Sigmoid colon (tissue), 7 donors: ENCODE results near the gene HCN2. TPM values are rescaled to one million over a fixed set of nuclear protein-coding genes. Genes with fewer than 3 reads are reported as not detected.

ENCODE experiments used
- DNase-seq: peaks from one replicate; pipeline ENCODE4 v3.0.0-alpha.2; 2019
- H3K27ac ChIP-seq, 4 donors: fragments of 200-600 bp; sonication (generic); one replicate each; pipeline ENCODE4 v1.5.1; 2016 to 2019; ENCODE audit warnings: mild to moderate bottlenecking in 1 of 4
- H3K27me3 ChIP-seq, 3 donors: fragments of 200-600 bp; sonication (generic); one replicate each; pipeline ENCODE4 v1.5.1; 2019; ENCODE audit warnings: mild to moderate bottlenecking in 1 of 3
- H3K36me3 ChIP-seq, 4 donors: fragments of 200-600 bp; sonication (generic); one replicate each; pipeline ENCODE4 v1.5.1; 2016 to 2019
- H3K4me1 ChIP-seq, 4 donors: fragments of 200-600 bp; sonication (generic); one replicate each; pipeline ENCODE4 v1.5.1; 2017 to 2019
- H3K4me3 ChIP-seq, 4 donors: fragments of 200-600 bp; sonication (generic); one replicate each; pipeline ENCODE4 v1.5.1; 2017 to 2019; ENCODE audit warnings: mild to moderate bottlenecking in 2 of 4, moderate library complexity in 1 of 4
- H3K9me3 ChIP-seq, 4 donors: fragments of 200-600 bp in 3 of 4; sonication (generic) in 3 of 4; one replicate each; pipeline versions ENCODE4 v1.5.1 to v1.6.1; 2013 to 2019
- EP300 ChIP-seq, 4 donors: sonication (generic); formaldehyde crosslinking; IDR thresholded peaks; one replicate each; pipeline ENCODE4 v1.6.1; 2017; ENCODE audit warnings: antibody characterized with exemption in 4 of 4
- POLR2A ChIP-seq, 2 donors: fragments of 450-650 bp; IDR thresholded peaks; one replicate each; pipeline ENCODE4 v1.6.1; 2016; ENCODE audit warnings: antibody characterized with exemption in 2 of 2, mild to moderate bottlenecking in 2 of 2, moderate library complexity in 2 of 2
- POLR2AphosphoS5 ChIP-seq, 4 donors: sonication (generic); formaldehyde crosslinking; IDR thresholded peaks; one replicate each; pipeline ENCODE4 v1.6.1; 2017; ENCODE audit warnings: antibody characterized with exemption in 4 of 4
- WGBS, 2 donors: extraction: QIAGEN DNeasy Blood & Tissue Kit; methylation state at CpG; one replicate each; pipeline ENCODE4 v1.1.7; 2013; 5-methylcytosine and 5-hydroxymethylcytosine counted together
- intact Hi-C: fragments of 100-400 bp; cut with DNase I; formaldehyde crosslinking; loops from one replicate; pipeline ENCODE4 v1.15.1; 2023
- polyA plus RNA-seq, 3 donors: library from polyadenylated mRNA; stranded (reverse); fragments of 200-250 nt; gene quantifications; one replicate each; pipeline ENCODE4 v1.2.3, GENCODE V29; 2013
- total RNA-seq, 4 donors: library from RNA; depleted of rRNA; stranded (reverse); fragments of >200 nt; gene quantifications; one replicate each; pipeline ENCODE4 v1.1.0, GENCODE V29; 2016
- TF ChIP-seq, protein P1 (sequence below), 4 experiments: fragments of 450-650 bp in 3 of 4; fragments of 200-600 bp in 1 of 4; IDR thresholded peaks; one replicate each; pipeline ENCODE4 v1.5.1; 2016 to 2019; ENCODE audit warnings: antibody characterized with exemption in 4 of 4, mild to moderate bottlenecking in 3 of 4, moderate library complexity in 2 of 4
- donor health status: healthy with polysubstance abuse.
- donor health status: Bipolar disorder and iron deficiency.
- donor health status: healthy.

HCN2 gene
- total and polyA plus RNA-seq, 7 donors: 0.23 to 0.55 (median 0.39) TPM; not detected in 2

GRCh38 chr19:572140-572742 lies 17.4 kb upstream of the HCN2 start, which contains the start of gene BSG:
BSG (plus strand) TSS chr19:572596; CDS start chr19:572635, 39 bp downstream.
- WGBS, 2 donors: 1% methylated on average over 79 of the region's 79 CpGs
- peaks cover 0 to under 1% (median 0%) of the 10 kb centered on the region in 4 donors for H3K36me3 ChIP-seq
- peak; percentile 99 for DNase-seq
- H3K27ac ChIP-seq: peak within 1 kb of the TSS; percentile 96 to 98 (median 97)
- H3K27me3 ChIP-seq: no peaks in the 10 kb centered on the region
- TF ChIP-seq POLR2A (IDR thresholded peaks at IDR 0.05) (peak; percentile 74 to 83), EP300 (IDR thresholded peaks at IDR 0.05) (peak in 1 of 4 donors; percentile 58), POLR2AphosphoS5 (IDR thresholded peaks at IDR 0.05) (peak; percentile 93 to 99 (median 98))
- TF ChIP-seq, protein P1, sequence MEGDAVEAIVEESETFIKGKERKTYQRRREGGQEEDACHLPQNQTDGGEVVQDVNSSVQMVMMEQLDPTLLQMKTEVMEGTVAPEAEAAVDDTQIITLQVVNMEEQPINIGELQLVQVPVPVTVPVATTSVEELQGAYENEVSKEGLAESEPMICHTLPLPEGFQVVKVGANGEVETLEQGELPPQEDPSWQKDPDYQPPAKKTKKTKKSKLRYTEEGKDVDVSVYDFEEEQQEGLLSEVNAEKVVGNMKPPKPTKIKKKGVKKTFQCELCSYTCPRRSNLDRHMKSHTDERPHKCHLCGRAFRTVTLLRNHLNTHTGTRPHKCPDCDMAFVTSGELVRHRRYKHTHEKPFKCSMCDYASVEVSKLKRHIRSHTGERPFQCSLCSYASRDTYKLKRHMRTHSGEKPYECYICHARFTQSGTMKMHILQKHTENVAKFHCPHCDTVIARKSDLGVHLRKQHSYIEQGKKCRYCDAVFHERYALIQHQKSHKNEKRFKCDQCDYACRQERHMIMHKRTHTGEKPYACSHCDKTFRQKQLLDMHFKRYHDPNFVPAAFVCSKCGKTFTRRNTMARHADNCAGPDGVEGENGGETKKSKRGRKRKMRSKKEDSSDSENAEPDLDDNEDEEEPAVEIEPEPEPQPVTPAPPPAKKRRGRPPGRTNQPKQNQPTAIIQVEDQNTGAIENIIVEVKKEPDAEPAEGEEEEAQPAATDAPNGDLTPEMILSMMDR (IDR thresholded peaks at IDR 0.05): no peak
- H3K9me3 ChIP-seq: no peaks in the 10 kb centered on the region
- intact Hi-C loops: loop anchor here (1.0 to 10.0 kb wide), 2 partner anchors 39 to 693 kb away; partner anchors contain the start of gene CIRBP
- H3K4me3 ChIP-seq: peak within 1 kb of the TSS; percentile 98 to 100 (median 100)
- peaks cover 0 to 65% (median 54%) of the 10 kb centered on the region in 4 donors for H3K4me1 ChIP-seq

DNA sequence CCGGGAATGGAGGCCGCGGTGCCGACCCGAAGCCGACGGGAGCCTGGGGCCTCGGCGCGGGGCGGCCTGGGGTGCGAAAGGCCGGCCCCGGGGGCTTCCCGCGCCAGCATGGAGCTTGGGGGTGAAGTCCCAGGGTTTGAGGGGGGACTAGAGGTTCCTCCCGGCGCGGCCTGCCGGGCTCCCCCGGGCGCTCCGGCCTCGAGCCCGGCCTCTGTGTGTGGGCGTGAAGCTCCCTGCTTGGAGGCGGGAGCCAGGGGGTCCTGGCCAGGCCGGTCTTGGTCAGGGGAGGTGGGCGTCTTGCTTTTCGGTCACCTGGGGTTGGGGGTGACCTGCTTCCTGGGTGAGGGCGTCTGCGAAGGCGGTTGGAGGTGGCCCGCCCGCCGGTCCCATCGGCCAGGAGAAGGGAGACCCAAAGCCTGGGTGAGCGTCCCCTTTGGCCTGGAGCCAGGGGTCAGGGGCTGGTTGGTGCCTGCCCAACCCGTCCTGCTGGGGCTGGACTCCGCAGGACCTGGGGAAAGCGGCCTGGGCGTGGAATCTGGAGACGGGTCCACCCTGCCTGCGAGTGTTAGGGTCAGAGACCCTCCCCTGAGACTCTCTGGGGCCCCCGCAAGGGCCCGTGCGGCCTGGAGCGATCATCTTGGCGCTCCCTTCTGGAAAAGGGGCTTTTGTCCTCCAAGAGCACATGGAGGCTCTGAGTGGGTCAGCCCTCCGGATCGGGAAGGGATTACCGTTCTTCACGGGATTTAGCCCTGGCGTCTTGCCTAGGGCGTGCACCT lies 16.8 kb upstream of the HCN2 start:
- Histone ChIP-seq H3K27me3 (no peaks in the 10 kb centered on the region), H3K27ac (peak overlapping the region; percentile 96 to 98 (median 97)), H3K4me1 (peaks cover 0 to 60% (median 55%) of the 10 kb centered on the region in 4 donors), H3K9me3 (no peaks in the 10 kb centered on the region), H3K4me3 (peak overlapping the region; percentile 98 to 100 (median 100)), H3K36me3 (peaks cover 0 to 8% (median 2%) of the 10 kb centered on the region in 4 donors)
- intact Hi-C loops: loop anchor here (1.0 to 10.0 kb wide), 2 partner anchors 40 to 692 kb away; partner anchors contain the start of gene CIRBP
- WGBS, 2 donors: 1% methylated on average over 55 of the region's 55 CpGs
- DNase-seq: peak; percentile 82
- no peak for TF ChIP-seq POLR2A (IDR thresholded peaks at IDR 0.05)
- TF ChIP-seq, protein P1 (IDR thresholded peaks at IDR 0.05): no peak
- TF ChIP-seq EP300 (IDR thresholded peaks at IDR 0.05): no peak
- TF ChIP-seq POLR2AphosphoS5 (IDR thresholded peaks at IDR 0.05): no peak

DNA sequence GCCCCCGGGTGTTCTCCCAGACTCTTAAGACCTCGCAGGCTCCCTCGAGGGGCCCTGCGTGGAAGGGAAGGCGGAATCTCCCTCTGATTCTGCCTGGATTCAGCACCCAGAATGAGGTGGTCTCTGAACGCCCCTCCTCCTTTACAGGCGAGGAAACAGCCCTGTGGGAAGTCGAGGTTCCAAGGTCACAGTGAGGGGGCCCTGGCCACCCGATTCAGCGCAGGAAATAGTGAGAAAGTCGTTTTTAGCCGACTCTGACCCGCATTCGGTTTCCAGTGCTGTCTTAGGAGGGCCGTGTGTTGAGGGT lies 16.2 kb upstream of the HCN2 start:
- DNase-seq: no peak
- no peak for TF ChIP-seq EP300 (IDR thresholded peaks at IDR 0.05)
- peak in 1 of 4 donors; percentile 8 for TF ChIP-seq POLR2AphosphoS5 (IDR thresholded peaks at IDR 0.05)
- Histone ChIP-seq H3K9me3 (no peaks in the 10 kb centered on the region), H3K27ac (peak overlapping the region; percentile 96 to 98 (median 97)), H3K36me3 (peaks cover 5 to 13% (median 6%) of the 10 kb centered on the region in 4 donors), H3K27me3 (no peaks in the 10 kb centered on the region), H3K4me3 (peak overlapping the region; percentile 98 to 100 (median 100)), H3K4me1 (peaks cover 0 to 60% (median 55%) of the 10 kb centered on the region in 4 donors)
- intact Hi-C loops: loop anchor here (10.0 kb wide), 1 partner anchor 691 kb away; the partner anchor contains the start of gene CIRBP
- WGBS, 2 donors: 1 to 2% methylated on average over 15 of the region's 15 CpGs

DNA sequence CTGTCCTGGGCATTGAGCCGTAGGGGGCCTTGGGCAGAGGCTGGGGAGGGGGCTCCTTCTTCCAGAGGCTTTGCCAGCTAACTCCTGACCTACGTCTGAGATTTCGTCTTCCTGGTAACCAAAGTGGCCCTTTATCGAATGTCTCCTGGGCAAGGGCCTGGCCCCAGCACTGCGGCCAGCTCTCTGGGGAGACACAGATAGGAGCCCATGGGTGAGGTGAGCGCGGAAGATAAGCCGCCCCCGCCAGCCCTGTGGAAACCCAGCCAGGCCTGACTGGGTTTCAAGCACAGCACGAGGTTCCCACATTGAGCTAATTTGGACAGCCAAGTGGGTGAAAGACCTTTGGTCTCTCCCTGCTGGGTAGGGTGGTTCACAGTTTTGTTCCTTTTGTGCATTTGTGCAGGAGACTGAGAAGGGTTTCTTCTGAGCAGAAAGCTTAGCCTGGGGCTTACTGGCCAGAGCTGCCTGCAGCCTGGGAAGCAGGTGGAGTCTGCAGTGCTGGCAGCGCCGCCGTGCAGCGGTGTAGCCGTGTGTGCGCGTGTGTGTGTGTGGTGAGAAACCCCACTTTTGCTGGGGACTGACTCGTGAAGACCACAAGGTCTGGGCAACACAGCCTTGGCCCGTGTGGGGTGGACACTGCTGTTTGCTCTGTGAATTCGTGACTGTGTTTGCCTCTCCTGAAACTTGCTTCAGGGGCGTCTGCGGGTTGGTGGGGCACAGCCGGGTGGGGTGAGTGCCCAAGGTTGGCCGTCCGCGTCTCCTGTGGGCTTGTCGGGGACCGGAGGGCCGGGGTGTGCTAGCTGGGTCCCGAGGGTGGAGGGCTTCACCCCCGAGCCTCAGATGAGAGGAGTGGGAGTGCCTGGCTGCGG lies 14.8 kb upstream of the HCN2 start:
- no peaks in the 10 kb centered on the region for H3K9me3 ChIP-seq
- H3K4me1 ChIP-seq: peaks cover 0 to 60% (median 55%) of the 10 kb centered on the region in 4 donors
- no peak for DNase-seq
- peak overlapping the region; percentile 33 to 100 (median 72) for H3K4me3 ChIP-seq
- intact Hi-C loops: loop anchor here (5.0 to 10.0 kb wide), 2 partner anchors 57 to 690 kb away; partner anchors contain the start of genes CIRBP and POLRMT
- H3K27me3 ChIP-seq: no peaks in the 10 kb centered on the region
- peaks cover 7 to 22% (median 11%) of the 10 kb centered on the region in 4 donors for H3K36me3 ChIP-seq
- 13 to 52% methylated on average over 32 of the region's 32 CpGs for WGBS, 2 donors
- H3K27ac ChIP-seq: peak overlapping the region; percentile 55 to 98 (median 97)
- TF ChIP-seq POLR2AphosphoS5 (IDR thresholded peaks at IDR 0.05) (no peak), EP300 (IDR thresholded peaks at IDR 0.05) (no peak), POLR2A (IDR thresholded peaks at IDR 0.05) (no peak)
- TF ChIP-seq, protein P1 (IDR thresholded peaks at IDR 0.05): no peak
